Activated T-cell treated with anti-CD3 and anti-CD28 coated beads, Interleukin-2, amount 50 U/mL, for 1 hour (primary cell): ENCODE results near the gene KCNJ1.

Experiments
- DNase-seq: peaks from one replicate; pipeline ENCODE4 v3.0.0-alpha.2; 2020

The KCNJ1 gene

DNA sequence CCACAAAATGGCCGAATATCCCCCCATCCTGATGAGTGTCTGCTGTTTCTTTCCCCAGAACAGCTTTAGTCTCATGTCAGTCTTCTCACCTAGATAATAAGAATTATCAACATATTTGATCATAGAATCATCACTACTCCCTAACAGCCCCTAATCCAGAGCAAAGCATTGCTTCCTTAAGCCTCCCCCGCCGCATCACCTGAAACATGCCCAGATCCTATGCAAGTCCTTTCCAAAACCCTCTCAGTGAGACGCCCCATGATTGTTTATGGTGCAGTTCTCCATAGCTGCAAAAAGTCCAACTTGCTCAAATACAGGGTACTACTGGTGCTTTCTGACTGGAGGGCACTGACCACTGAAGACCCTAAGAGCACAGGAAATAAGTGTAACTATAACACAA, 20.1 kb downstream of the KCNJ1 start:
- DNase-seq, result no peak

DNA sequence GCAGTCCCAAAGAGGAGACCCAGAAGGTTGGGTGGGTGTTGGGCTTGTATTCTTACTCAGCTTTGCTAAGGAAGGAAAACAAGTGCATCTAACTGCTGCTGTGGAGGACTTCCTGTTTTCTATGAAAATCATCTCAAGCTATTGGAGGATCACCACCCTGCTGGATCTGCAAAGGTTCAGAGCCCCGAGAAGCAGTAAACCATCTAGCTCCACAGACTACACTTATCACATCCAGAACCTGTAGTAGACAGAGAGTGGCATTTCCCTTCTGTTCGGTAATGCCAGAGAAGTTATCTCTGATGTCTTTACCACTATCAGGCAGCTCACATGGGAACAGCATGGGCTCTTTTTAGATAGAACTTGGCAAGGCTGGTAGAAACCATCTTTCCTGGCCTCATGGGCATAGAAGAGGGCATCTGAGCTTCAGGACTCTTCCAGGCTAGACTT, 21.7 kb downstream of the KCNJ1 start:
- DNase-seq, result no peak

- DNase-seq, result no peak
Measured at GRCh38 chr11:128843198-128843785, 23.8 kb downstream of the KCNJ1 start.

GRCh38 chr11:128841461-128842072, 25.5 kb downstream of the KCNJ1 start:
- no peak for DNase-seq

GRCh38 chr11:128840783-128841182, 26.3 kb downstream of the KCNJ1 start:
- DNase-seq, result no peak

DNA sequence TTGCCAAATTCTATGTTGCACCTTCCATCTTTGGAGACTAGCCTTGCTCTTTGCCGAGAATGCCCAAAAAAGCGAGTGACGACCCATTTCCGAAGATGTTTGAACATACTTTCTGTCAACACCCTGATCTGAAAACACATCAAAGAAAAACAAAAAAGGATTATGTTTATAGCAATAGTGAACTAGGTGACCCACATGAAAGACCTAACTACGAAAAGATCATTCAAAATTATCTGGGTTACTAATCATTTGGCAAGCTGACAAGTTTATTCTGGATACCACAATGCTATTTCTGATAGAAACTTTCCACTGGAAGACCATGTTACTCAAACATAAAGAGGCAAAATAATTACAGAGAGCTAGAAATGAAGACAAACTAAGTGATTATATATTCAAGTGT, 27.0 kb downstream of the KCNJ1 start:
- no peak for DNase-seq

GRCh38 chr11:128839081-128839480, 28.0 kb downstream of the KCNJ1 start:
- no peak for DNase-seq

DNA sequence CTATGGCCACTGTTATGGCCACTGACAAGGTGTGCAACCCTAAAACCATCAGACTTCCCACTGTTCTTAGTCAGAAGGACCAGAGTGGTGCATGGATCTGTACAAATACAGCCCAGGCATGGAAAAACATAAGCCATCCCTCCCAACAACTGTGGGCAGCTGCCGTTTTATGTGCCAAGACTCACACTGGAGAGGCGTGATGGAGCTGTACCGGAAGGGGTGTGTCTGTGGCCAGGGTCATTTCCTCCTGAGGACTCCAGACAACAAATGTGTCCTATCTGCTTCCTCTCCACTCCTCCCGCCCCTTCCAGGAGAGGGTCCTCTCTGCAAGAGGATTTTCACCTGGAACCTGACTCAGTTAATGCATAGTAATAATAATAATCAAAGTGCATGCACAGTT, 29.5 kb downstream of the KCNJ1 start:
- no peak for DNase-seq

- no peak for DNase-seq
Measured at GRCh38 chr11:128835741-128836430, 31.2 kb downstream of the KCNJ1 start.

GRCh38 chr11:128834157-128834556, 32.9 kb downstream of the KCNJ1 start:
- DNase-seq, result no peak

DNA sequence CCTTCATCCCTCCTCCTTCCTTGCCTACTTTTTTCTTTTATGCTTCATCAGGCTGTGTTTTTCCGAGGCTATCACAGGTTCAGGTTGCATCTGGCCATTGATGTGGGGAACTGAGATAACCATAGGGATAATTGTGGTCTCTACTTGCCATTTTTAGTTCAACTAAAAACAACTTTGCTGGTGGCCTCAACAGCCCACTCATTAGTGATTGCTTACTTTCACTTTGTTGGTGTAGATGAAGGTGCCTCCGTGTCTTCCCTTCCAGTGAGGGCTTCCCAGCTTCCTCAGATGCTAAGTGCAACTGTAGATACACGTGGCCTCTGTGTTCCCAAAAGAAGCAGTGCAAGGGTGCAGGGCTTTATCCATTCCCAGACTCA, 35.0 kb downstream of the KCNJ1 start:
- DNase-seq, result no peak

GRCh38 chr11:128831174-128832120, 35.6 kb downstream of the KCNJ1 start:
- peak; percentile 86 for DNase-seq

DNA sequence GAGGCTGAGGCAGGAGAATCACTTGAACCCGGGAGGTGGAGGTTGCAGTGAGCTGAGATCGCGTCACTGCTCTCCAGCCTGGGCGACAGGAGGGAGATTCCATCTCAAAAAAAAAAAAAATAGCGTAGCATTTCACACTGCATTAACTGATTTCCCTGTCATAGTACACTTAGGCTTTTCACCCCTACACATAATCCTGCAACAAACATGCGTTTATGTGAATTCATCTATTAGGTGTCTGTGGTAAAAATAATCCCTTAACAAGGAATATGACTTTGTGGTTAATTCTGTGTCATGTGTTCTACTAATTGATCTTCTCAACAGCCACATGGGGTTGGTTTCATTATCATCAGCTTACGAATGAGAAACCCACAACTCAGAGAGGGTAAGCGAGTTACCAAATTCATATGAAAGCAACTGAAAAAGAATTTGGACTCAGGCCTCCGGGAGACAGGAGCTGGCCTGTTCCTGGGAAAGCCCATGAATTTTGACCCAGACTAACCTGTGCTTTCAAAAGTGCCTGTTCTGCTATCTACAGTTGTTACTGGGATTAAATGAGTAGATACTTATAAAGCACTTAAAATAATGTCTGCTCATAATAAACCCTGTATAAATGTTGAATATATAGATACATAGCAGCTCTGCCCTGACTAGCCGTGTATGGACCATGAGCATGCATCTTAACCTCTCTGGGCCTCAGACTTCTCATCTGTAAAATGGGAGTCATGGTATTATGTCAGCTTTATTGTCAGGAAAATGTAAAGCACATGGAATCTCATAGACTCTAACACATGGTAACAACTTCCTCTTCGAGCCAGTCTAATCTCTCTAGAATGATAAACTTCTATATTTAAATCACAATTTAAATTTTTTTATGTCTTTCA, 36.6 kb downstream of the KCNJ1 start:
- peak; percentile 24 for DNase-seq

GRCh38 chr11:128828350-128828749, 38.7 kb downstream of the KCNJ1 start:
- no peak for DNase-seq

DNA sequence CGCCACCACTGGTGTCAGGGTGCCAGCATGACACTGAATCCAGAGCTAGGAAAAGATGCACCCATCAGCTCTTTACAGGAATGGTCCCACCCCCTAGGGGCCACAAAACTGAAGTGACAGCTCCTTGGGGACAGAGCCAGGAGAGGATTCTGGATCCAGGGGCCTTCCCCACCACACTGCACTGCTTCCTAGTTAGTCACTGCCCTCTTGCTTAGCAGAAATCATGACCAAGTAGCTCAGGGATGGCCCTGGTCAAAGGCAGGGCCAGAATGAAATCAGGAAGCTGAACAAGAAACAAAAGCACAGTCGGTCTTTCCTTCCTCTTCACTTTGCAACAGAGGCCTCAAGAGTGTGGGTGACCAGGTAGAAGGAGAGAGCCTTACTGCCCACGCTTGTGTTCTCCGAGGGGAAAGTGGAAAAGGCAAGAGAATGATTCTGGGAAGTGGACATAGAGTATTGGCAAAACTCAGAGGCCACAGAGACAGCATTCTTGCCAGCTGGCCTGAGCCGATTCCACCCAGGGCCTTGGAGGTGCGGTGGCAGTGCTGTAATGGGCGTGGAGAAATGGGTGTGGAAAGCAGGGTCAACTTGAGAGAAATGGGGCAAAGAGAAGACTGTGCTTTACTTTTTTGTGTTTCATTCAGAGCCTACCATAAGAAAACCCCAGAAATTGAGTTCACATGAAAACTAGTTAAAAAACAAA, 39.8 kb downstream of the KCNJ1 start:
- no peak for DNase-seq

DNA sequence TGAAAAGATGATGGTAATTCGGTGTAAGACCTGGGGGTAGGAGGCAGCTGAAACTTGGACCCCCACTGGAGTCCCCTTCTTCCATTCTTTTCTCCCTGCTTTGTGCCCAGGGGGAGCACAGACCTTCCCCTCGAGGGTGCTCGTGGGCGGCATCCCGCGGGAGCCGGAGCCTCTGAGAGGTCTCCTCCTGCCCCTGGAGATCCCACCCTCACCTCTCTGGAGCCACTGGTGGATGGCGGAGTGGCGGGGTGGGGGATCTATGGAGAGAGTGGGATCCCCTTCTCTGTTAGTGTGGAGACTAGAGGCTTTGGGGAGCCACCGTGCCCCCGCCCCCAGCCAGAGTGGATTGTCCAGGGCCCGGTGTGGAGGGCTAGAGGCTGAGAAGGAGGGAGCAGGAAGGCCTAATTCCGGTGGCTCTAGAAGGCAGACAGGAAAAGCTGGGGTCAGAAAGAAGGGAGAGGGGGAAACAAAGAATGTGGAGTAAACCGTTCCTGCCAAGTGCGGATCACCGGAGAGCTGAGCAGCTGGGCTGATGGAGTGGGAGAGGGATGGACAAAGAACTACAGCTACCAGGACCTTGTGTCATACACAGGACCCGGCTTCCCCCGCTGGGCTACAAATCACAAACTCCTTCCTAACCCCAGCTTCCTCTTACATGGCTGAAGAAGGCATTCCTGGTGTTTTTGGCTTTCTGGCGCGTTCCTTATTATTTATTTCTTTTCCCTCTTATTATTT, 41.9 kb downstream of the KCNJ1 start:
- no peak for DNase-seq

DNA sequence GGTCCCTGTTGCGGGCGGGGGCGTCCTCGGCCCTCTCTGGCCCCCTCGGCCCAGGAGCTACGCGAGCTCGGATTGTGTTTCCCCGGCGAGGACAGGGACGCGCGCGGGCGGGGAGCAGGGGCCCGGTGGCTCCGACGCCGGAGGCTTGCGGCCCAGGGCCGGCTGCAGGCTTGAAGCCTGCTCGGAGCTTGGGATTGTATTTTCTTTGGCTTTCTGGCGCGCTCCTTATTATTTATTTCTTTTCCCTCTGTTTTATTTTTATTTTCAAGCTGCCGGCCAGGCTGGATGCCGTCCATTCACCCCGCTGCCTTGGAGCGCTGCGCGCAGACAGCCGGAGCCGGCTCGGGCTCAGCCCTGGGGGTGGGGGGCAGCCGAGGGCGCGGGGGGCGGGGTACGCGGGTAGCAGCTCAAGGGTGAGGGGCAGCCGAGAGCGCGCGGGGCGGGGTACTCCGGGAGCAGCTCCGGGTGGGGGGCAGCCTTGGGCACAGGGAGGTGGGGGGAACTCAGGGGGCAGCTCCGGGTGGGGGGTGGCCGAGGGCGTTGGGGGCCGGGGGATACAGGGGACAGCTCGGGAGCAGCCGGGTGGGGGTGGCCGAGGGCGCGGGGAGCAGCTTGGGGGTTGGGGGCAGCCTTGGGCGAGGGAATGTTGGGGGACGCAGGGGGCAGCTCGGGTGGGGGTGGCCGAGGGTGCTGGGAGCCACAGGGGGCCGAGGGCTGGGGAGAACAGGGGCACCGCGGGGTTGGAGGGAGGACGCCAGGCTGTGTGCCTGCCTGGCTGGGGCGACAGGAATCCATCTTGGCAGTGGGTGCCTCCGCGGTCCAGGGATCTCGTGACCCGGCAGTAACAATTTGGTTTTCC, 42.7 kb downstream of the KCNJ1 start:
- no peak for DNase-seq

GRCh38 chr11:128823753-128824152, 43.3 kb downstream of the KCNJ1 start:
- DNase-seq, result no peak

DNA sequence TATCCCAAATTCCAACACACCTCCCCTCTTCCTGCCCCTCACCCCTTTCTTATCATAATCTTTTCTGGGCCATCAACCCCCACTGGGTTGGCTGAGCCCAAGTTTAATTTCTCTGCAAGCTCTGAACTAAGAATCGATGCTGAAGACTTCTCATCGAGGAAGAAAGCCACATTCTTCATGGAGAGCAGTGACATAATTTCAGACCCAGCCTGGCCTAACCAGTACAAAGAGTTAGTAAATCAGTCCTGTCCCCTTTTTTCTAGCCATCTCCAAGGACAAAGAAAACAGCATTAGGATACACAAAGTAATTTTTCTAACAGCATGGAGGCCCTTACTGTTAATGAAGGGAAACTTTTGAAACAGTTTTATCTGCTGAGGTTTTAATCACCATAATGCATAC, 45.0 kb downstream of the KCNJ1 start:
- no peak for DNase-seq

DNA sequence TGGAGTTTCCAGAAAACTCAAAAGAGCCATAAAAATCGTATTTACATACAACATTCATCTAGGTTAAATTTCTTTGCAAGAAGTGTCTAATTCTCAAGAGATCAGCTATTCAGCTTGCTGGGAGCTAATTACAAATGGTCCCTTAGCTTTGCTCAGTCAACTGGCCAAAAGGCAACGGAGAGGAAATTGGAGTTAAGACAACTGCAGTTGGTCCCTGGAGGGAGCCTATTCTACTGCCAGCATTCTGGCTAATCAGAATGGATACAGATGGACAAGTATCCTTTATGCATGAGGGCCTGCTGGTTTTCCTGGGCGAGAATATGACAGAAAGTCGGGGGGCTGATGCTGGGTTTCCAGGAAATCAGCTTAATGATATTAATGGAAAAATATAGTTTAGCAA, 45.5 kb downstream of the KCNJ1 start:
- DNase-seq, result no peak
